ENCODE data around the gene SOX6. TPM values are rescaled to one million over a fixed set of nuclear protein-coding genes. Genes with fewer than 3 reads are reported as not detected.

Gene SOX6
- total and polyA plus RNA-seq, 2 experiments from 2014 or later, result 0.03 to 0.66 TPM

GRCh38 chr11:16365581-16366228, 9.4 kb upstream of the SOX6 start:
- Histone ChIP-seq H3K4me1 (ENCODE audit: insufficient read depth) (no peaks in the 10 kb centered on the region), H4K20me1 (replicated peaks; ENCODE audit: insufficient read depth) (no peaks in the 10 kb centered on the region), H3K4me3 (no peak overlapping the region), H3K9me2 (ENCODE audit: insufficient read depth) (no peaks in the 10 kb centered on the region), H3K27me3 (ENCODE audit: insufficient read depth) (no peaks in the 10 kb centered on the region), H3K27ac (ENCODE audit: low read depth) (no peak overlapping the region), H3K36me3 (ENCODE audit: insufficient read depth) (no peaks in the 10 kb centered on the region), H3K79me2 (replicated peaks; ENCODE audit: insufficient read depth) (no peaks in the 10 kb centered on the region), H2AFZ (no peak overlapping the region), H3F3A (replicated peaks; ENCODE audit: low read depth) (no peaks in the 10 kb centered on the region), H3K4me2 (no peak overlapping the region)
- Mint-ChIP-seq H3K4me1 (no peaks in the 10 kb centered on the region), H3K27ac (no peak overlapping the region), H3K9me3 (no peaks in the 10 kb centered on the region), H3K36me3 (ENCODE audit: low read depth) (no peaks in the 10 kb centered on the region), H3K27me3 (ENCODE audit: insufficient read depth, low read depth, poor library complexity) (no peaks in the 10 kb centered on the region), H3K4me3 (no peak overlapping the region)
- ATAC-seq (no peak), DNase-seq (ENCODE audit: low spot score) (no peak)
- TF ChIP-seq CREB1 (CRISPR knock-in tag; IDR thresholded peaks at IDR 0.05; ENCODE audit: low read depth), result no peak
- no peak for TF ChIP-seq ZNF331 (CRISPR knock-in tag; IDR thresholded peaks at IDR 0.05; ENCODE audit: low read depth)

DNA sequence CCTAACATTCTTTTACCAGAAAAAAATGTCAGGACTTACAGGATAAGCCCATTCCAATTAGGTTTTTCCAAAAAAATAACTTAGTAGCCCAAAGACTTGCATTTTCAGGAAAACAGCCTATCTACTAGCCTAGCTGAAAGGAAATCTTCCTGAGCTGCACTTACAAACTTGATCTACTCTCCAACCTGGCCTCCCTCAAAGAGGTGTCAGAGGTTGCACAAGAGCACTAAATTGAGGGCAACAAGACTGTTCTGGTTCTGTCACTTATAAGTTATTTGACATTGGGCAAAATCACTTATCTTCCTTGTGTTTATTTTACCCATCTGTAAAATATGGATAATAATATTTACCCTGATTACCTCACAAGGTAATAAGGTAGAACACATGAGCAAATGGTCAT, 7.9 kb upstream of the SOX6 start:
- H3F3A ChIP-seq (replicated peaks; ENCODE audit: low read depth), result no peaks in the 10 kb centered on the region
- H2AFZ ChIP-seq, result no peak overlapping the region
- ATAC-seq (no peak), DNase-seq (ENCODE audit: low spot score) (no peak)
- Mint-ChIP-seq H3K27ac (no peak overlapping the region), H3K4me3 (no peak overlapping the region), H3K36me3 (ENCODE audit: low read depth) (no peaks in the 10 kb centered on the region), H3K4me1 (no peaks in the 10 kb centered on the region), H3K9me3 (no peaks in the 10 kb centered on the region), H3K27me3 (ENCODE audit: insufficient read depth, low read depth, poor library complexity) (no peaks in the 10 kb centered on the region)
- H3K9me2 ChIP-seq (ENCODE audit: insufficient read depth), result no peaks in the 10 kb centered on the region
- no peaks in the 10 kb centered on the region for H3K36me3 ChIP-seq (ENCODE audit: insufficient read depth)
- no peak overlapping the region for H3K4me2 ChIP-seq
- no peak overlapping the region for H3K4me3 ChIP-seq
- no peaks in the 10 kb centered on the region for H3K4me1 ChIP-seq (ENCODE audit: insufficient read depth)
- TF ChIP-seq ZNF331 (CRISPR knock-in tag; IDR thresholded peaks at IDR 0.05; ENCODE audit: low read depth) (no peak), NANOG (IDR thresholded peaks at IDR 0.05; ENCODE audit: borderline replicate concordance) (no peak)
- H4K20me1 ChIP-seq (replicated peaks; ENCODE audit: insufficient read depth), result no peaks in the 10 kb centered on the region
- H3K27me3 ChIP-seq (ENCODE audit: insufficient read depth), result no peaks in the 10 kb centered on the region
- H3K27ac ChIP-seq (ENCODE audit: low read depth), result no peak overlapping the region
- H3K79me2 ChIP-seq (replicated peaks; ENCODE audit: insufficient read depth), result no peaks in the 10 kb centered on the region

DNA sequence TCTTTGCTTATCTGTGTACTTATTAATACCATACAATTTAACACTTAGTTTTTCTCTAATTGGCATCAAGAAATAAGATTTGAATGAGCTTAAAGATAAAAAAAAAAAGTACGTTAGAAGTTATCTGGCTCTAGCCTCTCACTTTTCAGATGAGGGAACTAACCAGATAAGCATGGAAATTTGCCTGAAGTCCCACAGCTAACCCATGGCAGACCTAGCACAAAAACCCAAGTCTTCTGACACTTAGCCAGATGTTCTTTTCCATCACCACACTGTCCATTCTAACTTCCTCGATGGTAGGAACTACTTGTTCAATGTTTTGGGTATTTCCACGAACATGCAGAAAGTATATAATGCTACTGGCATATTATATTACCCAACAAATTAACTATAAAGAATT, 7.4 kb upstream of the SOX6 start:
- Mint-ChIP-seq H3K9me3 (no peaks in the 10 kb centered on the region), H3K27ac (no peak overlapping the region), H3K4me3 (no peak overlapping the region), H3K4me1 (no peaks in the 10 kb centered on the region), H3K27me3 (ENCODE audit: insufficient read depth, low read depth, poor library complexity) (peaks cover 3% of the 10 kb centered on the region), H3K36me3 (ENCODE audit: low read depth) (no peaks in the 10 kb centered on the region)
- Histone ChIP-seq H3K4me1 (ENCODE audit: insufficient read depth) (no peaks in the 10 kb centered on the region), H3K9me2 (ENCODE audit: insufficient read depth) (no peaks in the 10 kb centered on the region), H3K27me3 (ENCODE audit: insufficient read depth) (no peaks in the 10 kb centered on the region), H3K27ac (ENCODE audit: low read depth) (no peak overlapping the region), H3K79me2 (replicated peaks; ENCODE audit: insufficient read depth) (no peaks in the 10 kb centered on the region), H2AFZ (no peak overlapping the region), H3F3A (replicated peaks; ENCODE audit: low read depth) (no peaks in the 10 kb centered on the region), H3K4me3 (no peak overlapping the region), H4K20me1 (replicated peaks; ENCODE audit: insufficient read depth) (no peaks in the 10 kb centered on the region), H3K4me2 (no peak overlapping the region), H3K36me3 (ENCODE audit: insufficient read depth) (no peaks in the 10 kb centered on the region)
- ATAC-seq (no peak), DNase-seq (ENCODE audit: low spot score) (no peak)
- no peak for TF ChIP-seq ZNF114 (CRISPR knock-in tag; IDR thresholded peaks at IDR 0.05)
- TF ChIP-seq, protein P1, sequence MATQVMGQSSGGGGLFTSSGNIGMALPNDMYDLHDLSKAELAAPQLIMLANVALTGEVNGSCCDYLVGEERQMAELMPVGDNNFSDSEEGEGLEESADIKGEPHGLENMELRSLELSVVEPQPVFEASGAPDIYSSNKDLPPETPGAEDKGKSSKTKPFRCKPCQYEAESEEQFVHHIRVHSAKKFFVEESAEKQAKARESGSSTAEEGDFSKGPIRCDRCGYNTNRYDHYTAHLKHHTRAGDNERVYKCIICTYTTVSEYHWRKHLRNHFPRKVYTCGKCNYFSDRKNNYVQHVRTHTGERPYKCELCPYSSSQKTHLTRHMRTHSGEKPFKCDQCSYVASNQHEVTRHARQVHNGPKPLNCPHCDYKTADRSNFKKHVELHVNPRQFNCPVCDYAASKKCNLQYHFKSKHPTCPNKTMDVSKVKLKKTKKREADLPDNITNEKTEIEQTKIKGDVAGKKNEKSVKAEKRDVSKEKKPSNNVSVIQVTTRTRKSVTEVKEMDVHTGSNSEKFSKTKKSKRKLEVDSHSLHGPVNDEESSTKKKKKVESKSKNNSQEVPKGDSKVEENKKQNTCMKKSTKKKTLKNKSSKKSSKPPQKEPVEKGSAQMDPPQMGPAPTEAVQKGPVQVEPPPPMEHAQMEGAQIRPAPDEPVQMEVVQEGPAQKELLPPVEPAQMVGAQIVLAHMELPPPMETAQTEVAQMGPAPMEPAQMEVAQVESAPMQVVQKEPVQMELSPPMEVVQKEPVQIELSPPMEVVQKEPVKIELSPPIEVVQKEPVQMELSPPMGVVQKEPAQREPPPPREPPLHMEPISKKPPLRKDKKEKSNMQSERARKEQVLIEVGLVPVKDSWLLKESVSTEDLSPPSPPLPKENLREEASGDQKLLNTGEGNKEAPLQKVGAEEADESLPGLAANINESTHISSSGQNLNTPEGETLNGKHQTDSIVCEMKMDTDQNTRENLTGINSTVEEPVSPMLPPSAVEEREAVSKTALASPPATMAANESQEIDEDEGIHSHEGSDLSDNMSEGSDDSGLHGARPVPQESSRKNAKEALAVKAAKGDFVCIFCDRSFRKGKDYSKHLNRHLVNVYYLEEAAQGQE (IDR thresholded peaks at IDR 0.05; ENCODE audit: unreplicated experiment), result no peak
- TF ChIP-seq POLR2AphosphoS5 (IDR thresholded peaks at IDR 0.05; ENCODE audit: low read depth), result no peak
- no peak for TF ChIP-seq ZNF331 (CRISPR knock-in tag; IDR thresholded peaks at IDR 0.05; ENCODE audit: low read depth)
- TF ChIP-seq, protein P2, sequence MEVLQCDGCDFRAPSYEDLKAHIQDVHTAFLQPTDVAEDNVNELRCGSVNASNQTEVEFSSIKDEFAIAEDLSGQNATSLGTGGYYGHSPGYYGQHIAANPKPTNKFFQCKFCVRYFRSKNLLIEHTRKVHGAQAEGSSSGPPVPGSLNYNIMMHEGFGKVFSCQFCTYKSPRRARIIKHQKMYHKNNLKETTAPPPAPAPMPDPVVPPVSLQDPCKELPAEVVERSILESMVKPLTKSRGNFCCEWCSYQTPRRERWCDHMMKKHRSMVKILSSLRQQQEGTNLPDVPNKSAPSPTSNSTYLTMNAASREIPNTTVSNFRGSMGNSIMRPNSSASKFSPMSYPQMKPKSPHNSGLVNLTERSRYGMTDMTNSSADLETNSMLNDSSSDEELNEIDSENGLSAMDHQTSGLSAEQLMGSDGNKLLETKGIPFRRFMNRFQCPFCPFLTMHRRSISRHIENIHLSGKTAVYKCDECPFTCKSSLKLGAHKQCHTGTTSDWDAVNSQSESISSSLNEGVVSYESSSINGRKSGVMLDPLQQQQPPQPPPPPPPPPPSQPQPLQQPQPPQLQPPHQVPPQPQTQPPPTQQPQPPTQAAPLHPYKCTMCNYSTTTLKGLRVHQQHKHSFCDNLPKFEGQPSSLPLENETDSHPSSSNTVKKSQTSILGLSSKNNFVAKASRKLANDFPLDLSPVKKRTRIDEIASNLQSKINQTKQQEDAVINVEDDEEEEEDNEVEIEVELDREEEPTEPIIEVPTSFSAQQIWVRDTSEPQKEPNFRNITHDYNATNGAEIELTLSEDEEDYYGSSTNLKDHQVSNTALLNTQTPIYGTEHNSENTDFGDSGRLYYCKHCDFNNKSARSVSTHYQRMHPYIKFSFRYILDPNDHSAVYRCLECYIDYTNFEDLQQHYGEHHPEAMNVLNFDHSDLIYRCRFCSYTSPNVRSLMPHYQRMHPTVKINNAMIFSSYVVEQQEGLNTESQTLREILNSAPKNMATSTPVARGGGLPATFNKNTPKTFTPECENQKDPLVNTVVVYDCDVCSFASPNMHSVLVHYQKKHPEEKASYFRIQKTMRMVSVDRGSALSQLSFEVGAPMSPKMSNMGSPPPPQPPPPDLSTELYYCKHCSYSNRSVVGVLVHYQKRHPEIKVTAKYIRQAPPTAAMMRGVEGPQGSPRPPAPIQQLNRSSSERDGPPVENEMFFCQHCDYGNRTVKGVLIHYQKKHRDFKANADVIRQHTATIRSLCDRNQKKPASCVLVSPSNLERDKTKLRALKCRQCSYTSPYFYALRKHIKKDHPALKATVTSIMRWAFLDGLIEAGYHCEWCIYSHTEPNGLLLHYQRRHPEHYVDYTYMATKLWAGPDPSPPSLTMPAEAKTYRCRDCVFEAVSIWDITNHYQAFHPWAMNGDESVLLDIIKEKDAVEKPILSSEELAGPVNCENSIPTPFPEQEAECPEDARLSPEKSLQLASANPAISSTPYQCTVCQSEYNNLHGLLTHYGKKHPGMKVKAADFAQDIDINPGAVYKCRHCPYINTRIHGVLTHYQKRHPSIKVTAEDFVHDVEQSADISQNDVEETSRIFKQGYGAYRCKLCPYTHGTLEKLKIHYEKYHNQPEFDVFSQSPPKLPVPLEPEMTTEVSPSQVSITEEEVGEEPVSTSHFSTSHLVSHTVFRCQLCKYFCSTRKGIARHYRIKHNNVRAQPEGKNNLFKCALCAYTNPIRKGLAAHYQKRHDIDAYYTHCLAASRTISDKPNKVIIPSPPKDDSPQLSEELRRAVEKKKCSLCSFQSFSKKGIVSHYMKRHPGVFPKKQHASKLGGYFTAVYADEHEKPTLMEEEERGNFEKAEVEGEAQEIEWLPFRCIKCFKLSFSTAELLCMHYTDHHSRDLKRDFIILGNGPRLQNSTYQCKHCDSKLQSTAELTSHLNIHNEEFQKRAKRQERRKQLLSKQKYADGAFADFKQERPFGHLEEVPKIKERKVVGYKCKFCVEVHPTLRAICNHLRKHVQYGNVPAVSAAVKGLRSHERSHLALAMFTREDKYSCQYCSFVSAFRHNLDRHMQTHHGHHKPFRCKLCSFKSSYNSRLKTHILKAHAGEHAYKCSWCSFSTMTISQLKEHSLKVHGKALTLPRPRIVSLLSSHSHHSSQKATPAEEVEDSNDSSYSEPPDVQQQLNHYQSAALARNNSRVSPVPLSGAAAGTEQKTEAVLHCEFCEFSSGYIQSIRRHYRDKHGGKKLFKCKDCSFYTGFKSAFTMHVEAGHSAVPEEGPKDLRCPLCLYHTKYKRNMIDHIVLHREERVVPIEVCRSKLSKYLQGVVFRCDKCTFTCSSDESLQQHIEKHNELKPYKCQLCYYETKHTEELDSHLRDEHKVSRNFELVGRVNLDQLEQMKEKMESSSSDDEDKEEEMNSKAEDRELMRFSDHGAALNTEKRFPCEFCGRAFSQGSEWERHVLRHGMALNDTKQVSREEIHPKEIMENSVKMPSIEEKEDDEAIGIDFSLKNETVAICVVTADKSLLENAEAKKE (CRISPR knock-in tag; IDR thresholded peaks at IDR 0.05), result no peak

Data from GM23338 (cell line).